RKO (cell line): ENCODE data around the gene NCOA3.

Source experiments
- DNase-seq: peaks from one replicate; pipeline ENCODE4 v3.0.0-alpha.2; 2016; ENCODE audit warnings: low spot score

NCOA3 gene

DNA sequence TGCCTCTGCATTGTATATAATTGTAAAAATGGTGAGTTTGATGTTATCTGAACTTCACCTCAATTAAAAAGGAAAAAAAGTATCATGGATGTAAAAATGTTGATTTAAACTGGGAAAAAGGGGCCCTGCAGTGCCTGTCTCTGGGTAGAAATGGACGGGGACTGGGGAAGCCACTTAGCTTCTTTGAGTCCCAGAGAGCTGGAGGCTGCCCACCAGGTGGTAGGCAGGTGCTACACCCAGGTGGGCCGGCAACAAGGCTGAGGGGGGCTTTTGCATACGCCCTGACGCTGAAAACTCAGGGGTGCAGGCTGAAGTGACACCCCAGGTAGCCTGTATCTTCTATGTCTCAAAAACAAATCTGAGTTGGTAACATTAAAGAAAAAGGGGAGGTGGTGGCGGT is 165.4 kb downstream of the NCOA3 start:
- no peak for DNase-seq

DNA sequence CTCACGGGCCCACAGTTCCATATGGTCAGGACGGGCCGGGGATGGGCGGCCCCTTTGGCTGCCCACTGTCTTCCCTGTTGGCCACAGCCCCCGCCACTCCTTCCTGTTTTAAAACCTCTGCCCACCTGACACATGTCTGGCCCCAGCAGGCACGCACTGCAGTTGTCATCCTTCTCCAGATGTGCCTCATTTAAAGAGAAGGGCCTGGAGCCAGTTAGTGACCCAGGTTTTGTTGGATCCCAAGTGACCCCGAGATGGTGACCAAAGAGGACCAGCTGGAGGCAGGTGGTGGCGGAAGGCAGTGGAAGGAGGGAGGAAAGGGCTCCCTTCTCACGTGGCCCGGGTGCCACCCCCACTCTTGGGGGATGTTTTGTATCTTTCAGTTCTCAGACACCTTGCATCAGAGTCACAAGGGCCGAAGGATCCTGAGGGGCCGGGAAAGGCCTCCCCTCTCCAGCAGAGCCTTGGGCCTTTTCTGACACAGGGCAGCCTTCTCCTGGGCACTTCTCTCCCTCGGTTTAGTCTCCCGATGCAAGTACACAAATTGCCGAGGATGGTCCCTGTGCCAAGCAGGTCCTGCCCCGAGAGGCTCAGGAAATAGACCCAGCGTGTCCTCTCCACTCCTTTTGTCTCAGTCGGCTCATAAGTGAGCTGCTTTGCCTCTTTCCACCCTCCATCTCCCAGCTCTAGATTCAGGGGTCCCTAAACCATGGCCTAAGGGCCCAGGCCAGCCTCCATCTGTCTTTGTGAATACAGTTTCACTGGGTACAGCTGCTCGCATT is 166.0 kb downstream of the NCOA3 start:
- no peak for DNase-seq

DNA sequence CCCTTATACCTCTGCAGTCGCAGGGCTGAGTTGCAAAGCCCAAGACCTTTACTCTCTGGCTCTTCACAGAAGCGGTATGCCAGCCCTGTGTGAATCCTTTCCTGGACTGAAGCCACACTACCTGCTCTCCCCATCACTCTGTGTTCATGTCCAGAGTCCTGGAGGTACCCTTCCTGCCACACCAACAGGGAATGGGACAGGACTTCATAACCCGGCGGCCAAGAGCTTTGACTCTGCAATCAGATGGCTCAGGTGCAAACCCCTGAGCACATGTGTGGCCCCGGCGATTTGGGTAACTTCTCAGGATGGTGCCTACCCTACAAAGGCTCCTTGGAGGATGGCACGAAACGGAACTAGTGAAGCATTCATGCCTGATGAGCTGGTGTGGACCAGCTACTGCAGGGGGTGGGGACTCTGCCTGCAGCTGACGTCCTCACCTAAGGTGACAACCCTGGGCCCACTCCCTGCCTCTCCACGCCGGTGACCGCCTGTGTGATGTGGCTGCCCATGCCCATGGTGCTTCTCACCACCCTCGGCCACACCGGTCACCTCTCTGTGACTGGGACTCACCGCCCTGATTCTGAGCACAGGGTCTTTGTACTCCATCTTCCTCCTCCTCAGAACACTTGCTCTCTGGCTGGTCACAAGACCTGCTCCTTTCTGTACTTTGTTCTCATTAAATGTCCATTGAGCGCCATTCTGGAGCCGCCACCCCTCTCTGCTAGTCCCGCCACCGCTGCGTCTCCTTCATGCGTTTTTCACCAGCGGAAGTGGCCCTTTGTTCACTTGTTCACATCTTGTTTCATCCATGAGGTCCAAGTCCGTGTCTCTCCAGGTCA is 166.8 kb downstream of the NCOA3 start:
- DNase-seq, result no peak

DNA sequence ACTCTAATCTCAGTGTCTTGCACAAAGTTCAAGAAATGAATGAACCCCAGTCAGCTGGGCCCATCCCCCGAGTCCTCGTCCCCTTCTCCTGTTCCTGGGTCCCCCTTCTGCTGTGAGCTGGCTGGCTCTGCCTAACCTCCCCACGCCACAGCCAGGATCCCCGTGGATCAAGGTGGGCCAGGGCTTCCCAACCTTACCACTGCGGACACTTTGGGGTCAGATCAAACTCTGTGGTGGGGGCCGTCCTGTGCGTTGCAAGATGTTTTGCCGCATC is 167.4 kb downstream of the NCOA3 start:
- no peak for DNase-seq

DNA sequence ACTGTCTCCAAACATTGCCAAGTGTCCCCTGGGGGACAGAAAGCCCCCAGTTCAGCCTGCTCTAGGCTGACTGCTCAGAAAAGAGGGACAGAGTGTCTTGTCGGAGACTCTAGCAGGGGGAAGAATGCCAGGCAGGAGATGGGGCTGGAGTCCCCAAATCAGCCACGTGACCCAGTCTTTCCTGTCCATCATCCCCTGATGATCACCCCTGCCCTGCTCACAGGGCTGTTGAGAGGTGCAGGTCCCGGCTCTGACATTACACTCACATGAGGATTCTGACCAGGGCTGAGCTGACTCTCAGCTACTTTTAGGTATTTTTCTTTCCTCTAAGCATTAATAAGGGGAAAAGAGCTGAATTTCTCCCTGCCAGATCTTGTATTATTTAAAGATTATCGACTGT is 167.8 kb downstream of the NCOA3 start:
- no peak for DNase-seq

DNA sequence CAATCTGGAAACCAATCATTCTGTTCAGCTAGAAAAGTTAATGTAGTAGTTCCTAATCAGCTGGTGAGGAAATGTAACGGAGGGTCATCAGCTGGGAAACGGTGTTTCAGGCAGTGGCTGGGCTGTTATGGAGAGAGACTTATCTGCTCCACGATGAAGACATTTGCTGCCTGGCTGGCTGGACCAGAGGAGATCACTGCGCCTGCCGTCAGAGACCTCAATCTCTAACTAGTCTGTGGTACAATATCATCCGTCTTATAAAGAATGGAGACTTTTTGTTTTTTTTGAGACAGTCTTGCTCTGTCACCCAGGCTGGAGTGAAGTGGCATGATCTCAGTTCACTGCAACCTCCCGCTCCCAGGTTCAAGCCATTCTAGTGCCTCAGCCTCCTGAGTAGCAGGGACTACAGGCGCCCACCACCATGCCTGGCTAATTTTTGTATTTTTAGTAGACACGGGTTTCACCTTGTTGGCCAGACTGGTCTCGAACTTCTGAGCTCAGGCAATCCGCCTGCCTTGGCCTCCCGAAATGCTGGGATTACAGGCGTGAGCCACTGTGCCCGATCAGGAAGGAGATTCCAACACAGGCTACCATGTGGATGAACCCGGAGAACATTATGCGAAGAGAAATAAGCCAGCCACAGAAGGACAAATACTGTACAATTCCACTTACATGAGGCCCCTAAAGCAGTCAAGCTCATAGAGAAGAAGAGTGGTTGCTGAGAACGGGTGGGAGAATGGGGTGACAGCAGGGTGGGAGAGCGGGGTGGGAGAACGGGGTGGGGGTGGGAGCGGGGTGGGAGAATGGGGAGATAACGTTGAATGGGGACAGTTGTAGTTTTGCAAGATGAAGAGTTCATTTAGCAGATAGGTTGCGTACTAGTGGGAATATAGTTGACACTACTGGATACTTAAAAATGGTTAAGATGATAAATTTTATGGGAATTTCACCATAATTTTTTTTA is 168.5 kb downstream of the NCOA3 start:
- DNase-seq, result no peak

DNA sequence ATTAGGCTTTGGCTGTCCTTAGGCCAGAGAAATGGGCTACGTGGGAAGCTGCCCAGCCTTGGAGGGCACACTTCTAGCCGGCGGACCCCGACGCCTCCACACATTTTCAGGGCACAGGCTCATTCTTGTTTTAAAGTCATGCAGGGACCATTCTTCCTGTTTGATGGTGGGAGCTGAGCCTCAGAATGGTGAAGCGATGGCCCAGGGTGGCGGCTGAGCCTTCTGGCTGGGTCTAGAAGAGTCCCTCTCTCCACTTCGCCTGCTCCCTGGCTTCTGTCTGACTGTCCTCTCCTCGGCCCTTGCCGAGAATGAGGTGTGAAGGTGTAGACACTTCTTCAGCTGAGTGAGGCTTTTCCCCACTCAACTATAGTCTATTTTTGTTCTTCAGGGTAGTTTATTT is 169.2 kb downstream of the NCOA3 start:
- no peak for DNase-seq

DNA sequence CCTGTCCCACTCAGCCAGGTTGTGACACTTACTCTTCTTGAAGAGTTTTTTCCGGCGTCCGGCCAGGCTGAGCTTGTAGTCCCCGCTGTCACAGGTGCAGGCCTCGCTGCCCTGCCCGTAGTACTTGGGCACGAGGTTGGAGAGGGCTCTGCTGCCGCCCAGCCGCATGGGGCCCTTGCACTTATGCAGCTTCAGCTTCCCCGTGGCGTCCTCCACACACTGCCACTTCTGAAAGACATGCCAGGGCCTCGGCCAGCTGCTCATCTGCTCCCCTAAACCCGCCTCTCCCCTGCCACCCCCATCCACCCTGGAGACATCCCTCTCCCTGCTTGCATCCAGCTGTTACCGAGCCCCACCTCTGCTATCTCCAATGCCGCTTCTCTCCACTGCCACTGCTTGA is 170.5 kb downstream of the NCOA3 start:
- DNase-seq, result no peak

DNA sequence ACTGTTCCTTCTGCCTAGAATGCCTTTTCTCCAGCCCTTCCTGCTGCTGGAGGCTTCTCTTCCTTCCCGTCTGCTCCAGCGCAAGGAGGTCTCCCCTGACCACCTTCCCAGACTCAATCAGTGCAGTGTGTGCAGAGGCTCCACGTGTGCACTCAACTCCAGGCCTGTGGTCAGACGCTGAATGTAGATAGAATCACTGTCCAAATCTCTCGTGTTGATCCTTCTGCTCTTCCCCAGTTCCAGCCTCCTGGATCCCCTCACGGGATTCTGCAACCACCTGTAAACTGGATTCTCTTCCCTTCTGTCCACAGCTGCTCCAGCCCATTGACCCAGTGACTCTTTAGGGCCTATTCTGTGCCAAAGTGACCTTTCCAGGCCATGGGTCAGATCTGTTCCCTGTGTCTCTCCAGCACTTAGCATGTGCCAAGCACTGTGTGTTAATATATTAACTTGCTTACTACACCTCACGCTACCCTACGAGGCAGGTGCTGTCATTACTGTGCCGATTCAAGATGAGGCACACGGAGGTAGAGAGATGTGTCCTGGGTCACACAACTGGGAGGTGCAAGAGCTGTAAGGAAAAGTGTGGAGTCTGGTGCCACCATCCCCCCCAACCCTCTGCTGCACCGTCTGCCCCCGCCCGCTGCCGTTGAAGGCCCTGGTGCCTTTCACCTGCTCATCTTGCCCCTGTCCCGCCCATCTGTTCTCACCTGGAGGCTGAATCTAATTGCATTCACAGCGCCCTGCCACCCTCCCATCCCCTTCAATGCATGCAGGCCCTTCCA is 171.4 kb downstream of the NCOA3 start:
- DNase-seq, result no peak

DNA sequence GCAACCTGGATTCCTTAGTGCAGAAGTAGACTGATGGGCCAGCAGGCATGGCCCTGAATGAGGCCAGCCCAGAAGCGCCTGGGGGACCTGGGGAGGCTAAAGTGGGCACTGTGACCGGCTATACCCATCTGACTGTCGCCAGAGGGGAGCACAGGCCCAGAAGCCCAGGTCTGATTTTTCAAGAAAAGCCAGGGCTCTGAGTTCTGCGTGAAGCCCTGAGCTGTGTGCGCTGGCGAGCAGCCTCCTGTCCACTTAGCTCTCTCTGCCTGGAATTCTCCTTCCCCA is 171.9 kb downstream of the NCOA3 start:
- no peak for DNase-seq

DNA sequence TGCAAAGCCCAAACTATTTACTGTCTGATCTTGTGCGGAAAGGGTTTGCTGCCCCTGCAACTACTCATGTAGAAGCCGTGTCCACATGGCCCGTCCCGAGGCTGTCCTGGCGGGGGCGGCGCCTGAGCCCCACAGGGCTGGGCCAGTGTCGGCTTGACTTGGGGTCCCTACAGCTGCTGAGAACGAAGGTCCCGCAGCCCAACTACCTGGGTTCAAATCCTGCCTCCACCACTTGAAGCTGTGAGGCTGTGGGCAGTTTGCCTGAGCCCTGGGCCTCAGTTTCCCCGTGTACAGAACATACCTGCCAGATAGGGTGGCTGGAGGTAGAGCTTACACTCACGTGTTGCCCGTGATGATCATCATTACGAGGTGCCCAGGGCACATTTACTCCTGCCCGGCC is 172.5 kb downstream of the NCOA3 start:
- DNase-seq, result no peak

DNA sequence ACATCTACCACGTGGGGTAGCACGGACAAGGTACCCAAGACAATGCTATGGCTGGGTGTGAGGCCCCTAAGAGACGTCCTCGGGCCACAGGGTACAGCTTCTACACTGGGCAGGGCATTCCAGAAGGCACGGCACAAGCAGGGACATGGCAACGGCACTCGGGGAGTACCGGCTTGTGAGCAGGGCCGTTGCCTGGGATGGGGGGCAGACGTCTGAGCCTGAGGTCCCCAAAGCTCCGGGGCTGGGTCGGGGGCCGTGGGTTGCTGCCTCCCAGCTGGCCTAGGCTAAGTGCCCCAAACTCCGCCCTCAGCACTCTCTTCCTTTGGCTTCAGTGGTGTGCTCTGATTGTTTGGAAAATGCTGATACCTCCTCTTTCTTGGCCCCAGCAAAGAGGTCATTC is 173.0 kb downstream of the NCOA3 start:
- DNase-seq, result no peak

DNA sequence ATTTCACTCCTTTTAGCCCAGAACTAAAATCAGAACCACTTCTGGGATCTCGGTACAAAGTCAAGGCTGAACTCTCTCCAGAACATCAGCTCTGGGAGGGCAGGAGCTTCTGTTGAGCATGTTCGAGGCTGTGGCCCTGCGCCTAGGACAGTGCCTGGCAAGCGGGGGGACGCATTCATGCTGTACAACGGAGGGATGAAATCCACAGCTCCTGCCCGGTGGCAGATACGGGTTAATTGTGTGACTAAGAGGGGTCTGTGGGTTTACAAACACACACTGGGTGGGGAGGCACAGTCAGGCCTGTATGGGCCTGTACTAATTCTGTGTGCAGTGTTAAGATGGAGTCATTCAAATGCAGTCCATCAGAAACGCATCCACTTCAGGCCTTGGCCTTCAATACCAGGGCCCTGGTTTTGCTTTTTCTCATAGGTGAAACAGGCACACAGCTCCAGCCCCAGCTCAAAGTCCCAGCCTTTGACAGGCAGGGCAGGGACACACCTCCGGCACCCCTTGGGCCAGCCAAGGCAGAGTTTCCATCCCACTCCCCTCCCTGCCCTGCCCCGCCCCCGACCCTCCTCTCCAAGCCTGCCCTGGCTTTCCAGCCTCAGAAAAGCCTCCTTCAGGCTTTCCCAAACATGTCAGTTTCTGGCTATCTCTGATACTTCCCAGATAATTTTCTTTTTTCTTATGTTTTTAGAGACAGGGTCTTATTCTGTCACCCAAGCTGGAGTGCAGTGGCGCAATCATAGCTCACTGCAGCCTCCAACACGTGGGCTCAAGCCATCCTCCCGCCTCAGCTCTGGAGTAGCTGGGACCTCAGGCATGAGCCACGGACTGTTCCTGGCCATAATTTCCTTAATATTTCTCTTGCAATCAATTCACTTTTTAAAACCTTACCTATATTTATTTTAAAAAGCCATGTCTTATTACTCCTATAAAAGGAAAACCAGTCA is 173.8 kb downstream of the NCOA3 start:
- no peak for DNase-seq

DNA sequence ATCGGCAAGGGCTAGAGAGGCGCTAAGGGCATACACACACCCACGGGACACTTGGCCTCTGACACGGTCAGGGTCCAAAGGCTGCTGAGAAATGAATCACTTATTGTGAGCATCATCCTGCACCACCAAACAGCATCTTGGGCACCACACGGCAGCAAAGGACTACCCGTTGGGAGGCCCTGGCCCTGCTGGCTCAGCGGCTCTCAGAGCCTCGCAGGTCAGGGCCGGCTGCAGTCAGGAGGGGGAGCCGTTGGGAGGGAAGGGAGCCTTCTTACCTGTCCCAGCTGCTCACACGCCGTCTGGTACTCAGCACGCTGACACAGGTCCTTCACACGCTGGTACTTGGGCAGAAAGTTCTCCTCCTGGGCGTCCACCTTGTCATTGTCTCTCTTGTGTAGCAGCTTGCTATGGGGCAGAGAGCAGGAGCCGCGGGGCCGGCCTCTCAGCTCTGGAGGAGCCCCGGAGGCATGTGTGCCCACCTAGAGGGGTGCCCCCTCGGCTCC is 174.6 kb downstream of the NCOA3 start:
- no peak for DNase-seq

DNA sequence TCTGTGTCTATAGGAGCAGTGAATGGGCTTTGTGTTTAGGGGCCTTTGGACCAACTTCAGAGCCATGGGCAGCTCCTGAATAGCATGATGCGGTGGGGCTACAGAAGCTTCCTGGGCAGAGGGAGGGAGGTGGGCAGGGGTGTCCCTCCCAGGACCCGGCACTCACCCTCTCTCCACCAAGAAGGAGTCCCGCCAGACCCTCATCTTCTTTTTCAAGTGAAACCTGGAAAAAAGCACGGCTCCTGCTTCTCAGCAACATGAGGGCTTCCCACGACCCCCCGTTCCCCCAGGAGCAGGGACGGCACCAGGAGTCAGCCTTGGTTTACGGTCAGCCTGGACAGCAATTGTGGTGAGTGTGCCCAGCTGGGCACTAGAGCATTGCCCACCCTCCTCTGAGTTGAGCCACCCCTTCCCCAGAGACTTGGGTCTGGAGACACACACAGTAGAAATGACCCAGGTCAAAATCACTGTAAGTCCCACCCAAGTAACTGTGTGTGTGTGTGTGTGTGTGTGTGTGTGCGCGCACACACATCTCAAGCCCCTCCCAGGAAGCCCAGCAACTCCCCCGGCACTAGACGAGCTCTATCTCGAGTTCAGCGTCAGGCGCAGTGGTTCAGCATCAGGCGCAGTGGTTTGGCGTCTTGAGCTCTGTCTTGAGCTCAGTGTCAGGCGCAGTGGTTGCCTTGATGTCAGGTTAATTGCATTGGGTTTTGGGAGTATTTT is 175.4 kb downstream of the NCOA3 start:
- no peak for DNase-seq

DNA sequence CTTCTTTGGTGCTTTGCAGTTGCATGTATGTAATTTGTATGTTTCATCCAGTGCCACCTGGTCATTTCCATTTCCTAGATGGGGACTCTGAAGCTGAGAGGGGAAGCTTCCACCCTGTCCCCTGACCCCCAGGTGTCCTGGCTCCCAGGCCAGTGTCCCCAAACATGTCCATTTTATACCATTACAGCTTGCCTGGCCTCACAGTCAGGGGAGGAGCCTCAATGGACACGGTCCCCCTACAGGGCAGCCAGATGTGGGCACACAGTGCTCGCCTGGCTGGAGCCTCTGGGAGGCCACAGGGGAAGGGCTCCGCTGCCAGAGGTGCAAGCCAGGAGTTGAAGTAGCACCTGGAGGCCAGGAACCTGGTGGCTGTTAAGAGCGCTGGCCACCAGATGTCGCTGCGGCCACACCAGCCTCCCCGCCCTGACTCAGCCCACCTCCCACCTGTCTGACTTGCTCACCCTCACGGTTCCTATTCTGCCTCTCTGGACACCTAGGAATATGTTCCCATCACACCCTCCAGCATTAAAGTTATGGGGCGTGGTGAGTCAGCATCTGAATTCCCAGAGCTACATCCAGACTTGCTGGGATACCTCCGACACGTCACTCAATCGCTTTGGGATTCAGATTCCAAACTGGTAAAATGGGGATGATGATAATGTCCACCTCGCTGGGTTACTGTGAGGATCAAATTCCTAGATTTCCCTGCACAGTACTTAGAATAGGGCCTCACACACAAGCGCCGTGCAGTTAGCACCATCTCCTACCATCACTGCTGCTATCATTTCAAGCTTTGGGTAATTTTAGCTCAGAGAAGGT is 176.2 kb downstream of the NCOA3 start:
- DNase-seq, result peak; percentile 52

DNA sequence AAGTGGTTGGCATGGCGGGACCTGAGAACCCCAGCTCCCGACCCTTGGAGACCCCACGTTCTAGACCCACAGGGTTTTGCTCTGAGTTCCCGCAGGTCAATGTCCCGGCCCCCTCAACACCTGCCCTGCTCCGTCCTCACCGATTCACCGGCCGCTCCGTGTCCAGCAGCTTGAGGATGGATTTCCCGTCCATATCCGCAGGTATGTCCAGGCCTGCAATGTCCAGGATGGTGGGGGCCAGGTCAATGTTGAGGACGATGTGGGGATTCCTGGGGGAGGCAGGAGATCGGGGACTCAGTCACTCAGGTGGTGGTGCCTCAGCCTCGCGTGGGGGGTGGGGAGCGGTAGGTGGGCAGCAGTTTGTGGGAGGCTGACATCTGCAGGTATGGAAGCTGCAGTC is 176.8 kb downstream of the NCOA3 start:
- no peak for DNase-seq

DNA sequence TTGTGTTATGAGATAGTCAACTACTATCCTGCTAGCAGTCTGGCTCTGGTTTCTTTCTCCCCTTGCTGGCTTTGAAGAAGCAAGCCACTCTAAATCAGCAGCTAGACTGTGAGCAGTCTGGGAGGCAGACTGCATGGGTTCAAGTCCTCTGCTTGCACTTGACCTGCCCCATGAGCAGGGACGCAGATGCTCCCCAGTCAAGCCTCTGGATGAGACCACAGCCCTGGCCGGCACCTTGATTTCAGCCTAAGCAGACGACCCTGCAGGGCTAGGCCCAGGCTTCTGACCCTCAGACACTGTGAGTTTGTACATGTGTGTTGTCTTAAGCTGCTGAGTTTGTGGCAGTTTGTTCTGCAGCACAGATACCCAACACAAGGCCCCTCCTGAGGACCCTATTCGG is 177.8 kb downstream of the NCOA3 start:
- no peak for DNase-seq
